CD4-positive, alpha-beta T cell treated with Interleukin-2 at 100 ng/mL for 4 hours (primary cell): Measurements from ENCODE around the gene CD44.
"Not testable (repeated sequence)": the region's sequence is repeated elsewhere in the genome, so short reads cannot be mapped to it uniquely, and the experiment has no call there.

Source experiments
- DNase-seq: peaks from one replicate; pipeline ENCODE4 v3.0.0-alpha.2; 2020; ENCODE audit warnings: low spot score

CD44 gene

GRCh38 chr11:35214226-35214770 lies 75.3 kb downstream of the CD44 start:
- DNase-seq, result no peak

- DNase-seq, result peak; percentile 79
These were observed 75.8 kb downstream of the CD44 start for GRCh38 chr11:35214792-35215193.

- DNase-seq, result no peak
These were observed 77.0 kb downstream of the CD44 start for GRCh38 chr11:35215945-35216344.

GRCh38 chr11:35216962-35217678 lies 78.1 kb downstream of the CD44 start:
- DNase-seq, result peak; percentile 72

GRCh38 chr11:35218956-35219355 lies 80.0 kb downstream of the CD44 start:
- no peak for DNase-seq

GRCh38 chr11:35223371-35223796 lies 84.4 kb downstream of the CD44 start:
- DNase-seq, result no peak

- DNase-seq, result no peak
These were observed 85.0 kb downstream of the CD44 start for GRCh38 chr11:35223991-35224390.

- no peak for DNase-seq
These were observed 87.1 kb downstream of the CD44 start for GRCh38 chr11:35225946-35226520.

- DNase-seq, result not testable (repeated sequence)
These were observed 87.8 kb downstream of the CD44 start for GRCh38 chr11:35226756-35227155.

GRCh38 chr11:35227576-35228327 lies 88.8 kb downstream of the CD44 start:
- DNase-seq, result no peak

- no peak for DNase-seq
These were observed 89.4 kb downstream of the CD44 start for GRCh38 chr11:35228328-35228725.

GRCh38 chr11:35230388-35230787 lies 91.4 kb downstream of the CD44 start:
- DNase-seq, result no peak

GRCh38 chr11:35231076-35231860 lies 92.3 kb downstream of the CD44 start:
- DNase-seq, result no peak

GRCh38 chr11:35232891-35233330 lies 93.9 kb downstream of the CD44 start:
- DNase-seq, result no peak

GRCh38 chr11:35233518-35233917 lies 94.5 kb downstream of the CD44 start:
- DNase-seq, result no peak

GRCh38 chr11:35234460-35235156 lies 95.6 kb downstream of the CD44 start:
- DNase-seq, result peak; percentile 28

GRCh38 chr11:35235157-35235468 lies 96.1 kb downstream of the CD44 start:
- no peak for DNase-seq

- no peak for DNase-seq
These were observed 96.5 kb downstream of the CD44 start for GRCh38 chr11:35235498-35235897.

- peak; percentile 87 for DNase-seq
These were observed 97.1 kb downstream of the CD44 start for GRCh38 chr11:35235936-35236666.

GRCh38 chr11:35236667-35237003 lies 97.7 kb downstream of the CD44 start:
- peak; percentile 30 for DNase-seq

GRCh38 chr11:35237351-35237750 lies 98.4 kb downstream of the CD44 start:
- no peak for DNase-seq
